ENCODE data around the gene ADRB2. TPM values are rescaled to one million over a fixed set of nuclear protein-coding genes. Genes with fewer than 3 reads are reported as not detected.

ADRB2 gene
- total RNA-seq, 1 donor from 2014 or later, result 0.36 TPM

DNA sequence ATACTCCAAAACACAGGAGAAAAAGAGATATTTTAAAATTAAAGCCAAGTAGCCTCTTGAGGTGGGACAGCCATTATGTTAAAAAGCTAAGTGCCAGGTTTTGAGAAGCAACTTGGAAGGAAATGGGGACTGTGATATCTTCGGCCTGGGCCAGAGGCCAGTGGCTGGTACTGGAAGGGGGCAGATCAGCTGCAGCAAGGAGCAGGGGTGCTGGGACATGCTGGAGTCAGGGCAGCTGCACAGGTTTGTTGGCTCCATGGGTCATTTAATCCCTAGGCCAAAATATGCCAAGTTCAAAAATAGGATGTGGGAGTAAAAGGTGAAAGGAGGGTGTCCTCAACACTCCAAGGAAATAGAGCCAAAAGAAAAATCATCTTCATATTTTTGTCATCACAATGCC is 30.0 kb downstream of the ADRB2 start:
- Mint-ChIP-seq H3K27ac (ENCODE audit: unreplicated experiment) (no peak overlapping the region), H3K36me3 (ENCODE audit: low read depth, unreplicated experiment) (no peaks in the 10 kb centered on the region), H3K9me3 (ENCODE audit: unreplicated experiment) (no peaks in the 10 kb centered on the region), H3K4me3 (ENCODE audit: unreplicated experiment) (no peak overlapping the region), H3K4me1 (ENCODE audit: unreplicated experiment) (peaks cover 12% of the 10 kb centered on the region), H3K27me3 (ENCODE audit: unreplicated experiment) (no peaks in the 10 kb centered on the region)
- DNase-seq (ENCODE audit: low spot score), result no peak
- TF ChIP-seq, protein P1, sequence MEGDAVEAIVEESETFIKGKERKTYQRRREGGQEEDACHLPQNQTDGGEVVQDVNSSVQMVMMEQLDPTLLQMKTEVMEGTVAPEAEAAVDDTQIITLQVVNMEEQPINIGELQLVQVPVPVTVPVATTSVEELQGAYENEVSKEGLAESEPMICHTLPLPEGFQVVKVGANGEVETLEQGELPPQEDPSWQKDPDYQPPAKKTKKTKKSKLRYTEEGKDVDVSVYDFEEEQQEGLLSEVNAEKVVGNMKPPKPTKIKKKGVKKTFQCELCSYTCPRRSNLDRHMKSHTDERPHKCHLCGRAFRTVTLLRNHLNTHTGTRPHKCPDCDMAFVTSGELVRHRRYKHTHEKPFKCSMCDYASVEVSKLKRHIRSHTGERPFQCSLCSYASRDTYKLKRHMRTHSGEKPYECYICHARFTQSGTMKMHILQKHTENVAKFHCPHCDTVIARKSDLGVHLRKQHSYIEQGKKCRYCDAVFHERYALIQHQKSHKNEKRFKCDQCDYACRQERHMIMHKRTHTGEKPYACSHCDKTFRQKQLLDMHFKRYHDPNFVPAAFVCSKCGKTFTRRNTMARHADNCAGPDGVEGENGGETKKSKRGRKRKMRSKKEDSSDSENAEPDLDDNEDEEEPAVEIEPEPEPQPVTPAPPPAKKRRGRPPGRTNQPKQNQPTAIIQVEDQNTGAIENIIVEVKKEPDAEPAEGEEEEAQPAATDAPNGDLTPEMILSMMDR (IDR thresholded peaks at IDR 0.05; ENCODE audit: unreplicated experiment), result no peak

DNA sequence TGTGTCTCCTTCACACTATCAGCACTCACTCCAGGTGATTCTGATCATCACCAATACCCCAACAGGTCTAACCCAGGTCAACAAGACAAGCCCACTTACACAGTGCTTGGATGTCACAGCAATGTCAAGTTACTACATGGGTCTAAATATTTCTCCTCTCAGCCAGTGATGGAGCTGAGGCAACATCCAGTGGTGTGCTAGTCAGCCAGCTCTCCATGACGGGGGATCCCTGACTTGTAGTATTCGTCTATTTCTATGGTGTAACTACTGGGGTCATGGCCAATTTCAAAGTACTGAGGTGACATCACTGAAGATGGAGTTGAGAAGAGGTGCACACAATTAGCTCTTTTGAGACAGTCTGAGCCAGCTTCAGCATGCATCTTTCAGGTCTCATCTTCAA is 31.1 kb downstream of the ADRB2 start:
- Mint-ChIP-seq H3K36me3 (ENCODE audit: low read depth, unreplicated experiment) (no peaks in the 10 kb centered on the region), H3K4me3 (ENCODE audit: unreplicated experiment) (no peak overlapping the region), H3K4me1 (ENCODE audit: unreplicated experiment) (peaks cover 5% of the 10 kb centered on the region), H3K27ac (ENCODE audit: unreplicated experiment) (no peak overlapping the region), H3K9me3 (ENCODE audit: unreplicated experiment) (no peaks in the 10 kb centered on the region), H3K27me3 (ENCODE audit: unreplicated experiment) (no peaks in the 10 kb centered on the region)
- TF ChIP-seq, protein P1 (IDR thresholded peaks at IDR 0.05; ENCODE audit: unreplicated experiment), result no peak
- no peak for DNase-seq (ENCODE audit: low spot score)

DNA sequence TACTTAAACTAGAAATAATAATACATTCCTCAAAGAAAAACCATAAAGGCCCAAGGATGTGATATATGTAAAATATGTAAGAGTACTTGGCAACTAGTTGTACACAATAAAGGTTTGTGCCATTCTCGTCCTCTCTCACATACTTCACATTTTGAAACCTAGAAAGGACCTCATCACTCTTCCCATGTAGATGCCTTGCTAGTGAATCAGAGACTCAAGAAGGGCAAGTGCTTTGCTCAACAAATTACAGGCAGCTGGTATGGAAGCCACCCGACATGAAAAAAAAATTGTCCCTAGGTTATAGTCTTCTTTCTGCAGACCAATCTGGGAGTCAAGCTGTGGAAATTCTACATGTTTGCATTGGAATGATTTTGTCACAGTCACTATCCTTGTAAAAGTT is 31.7 kb downstream of the ADRB2 start:
- Mint-ChIP-seq H3K27me3 (ENCODE audit: unreplicated experiment) (no peaks in the 10 kb centered on the region), H3K9me3 (ENCODE audit: unreplicated experiment) (no peaks in the 10 kb centered on the region), H3K27ac (ENCODE audit: unreplicated experiment) (no peak overlapping the region), H3K36me3 (ENCODE audit: low read depth, unreplicated experiment) (no peaks in the 10 kb centered on the region), H3K4me3 (ENCODE audit: unreplicated experiment) (no peak overlapping the region), H3K4me1 (ENCODE audit: unreplicated experiment) (peaks cover 5% of the 10 kb centered on the region)
- TF ChIP-seq, protein P1 (IDR thresholded peaks at IDR 0.05; ENCODE audit: unreplicated experiment), result no peak
- no peak for DNase-seq (ENCODE audit: low spot score)

DNA sequence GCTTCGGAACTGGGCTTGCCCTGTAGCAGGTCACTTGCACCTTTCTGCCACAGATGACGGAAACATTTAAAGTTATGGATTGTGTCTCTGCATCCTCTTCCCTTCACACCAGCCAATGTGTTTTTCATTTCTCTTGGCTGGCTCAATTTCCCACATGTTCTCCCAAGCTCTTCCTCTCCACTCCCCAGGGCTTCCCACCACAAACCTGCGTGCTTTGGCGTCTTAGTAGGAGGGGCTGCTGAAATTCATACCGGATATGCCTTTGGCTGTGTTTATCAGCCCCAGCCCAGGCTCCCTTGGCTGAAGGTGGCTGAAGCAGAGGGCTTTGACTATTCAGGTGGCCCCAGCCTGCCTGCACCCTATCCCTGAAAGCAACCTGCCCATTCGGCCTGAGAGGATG is 32.1 kb downstream of the ADRB2 start:
- Mint-ChIP-seq H3K4me1 (ENCODE audit: unreplicated experiment) (peaks cover 5% of the 10 kb centered on the region), H3K9me3 (ENCODE audit: unreplicated experiment) (no peaks in the 10 kb centered on the region), H3K27ac (ENCODE audit: unreplicated experiment) (no peak overlapping the region), H3K27me3 (ENCODE audit: unreplicated experiment) (no peaks in the 10 kb centered on the region), H3K36me3 (ENCODE audit: low read depth, unreplicated experiment) (no peaks in the 10 kb centered on the region), H3K4me3 (ENCODE audit: unreplicated experiment) (no peak overlapping the region)
- TF ChIP-seq, protein P1 (IDR thresholded peaks at IDR 0.05; ENCODE audit: unreplicated experiment), result no peak
- no peak for DNase-seq (ENCODE audit: low spot score)

DNA sequence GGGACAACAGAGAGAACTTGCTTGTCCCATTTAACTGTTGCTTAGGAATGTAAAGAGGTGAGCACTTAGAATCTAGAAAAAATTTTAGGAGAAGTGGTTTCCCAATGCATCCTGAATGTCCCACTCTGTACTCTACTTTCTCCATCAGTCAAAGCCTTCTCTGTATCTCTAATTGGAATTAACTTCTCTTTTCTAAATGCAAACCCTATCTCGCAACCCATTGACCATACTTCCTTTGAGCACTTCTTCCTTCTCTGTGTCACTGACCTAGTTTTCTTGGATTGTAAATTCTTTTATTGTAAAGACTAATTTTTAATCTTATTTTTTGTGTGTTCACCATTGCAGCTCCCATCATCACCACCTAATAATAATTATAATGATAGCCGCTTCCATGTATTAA is 33.3 kb downstream of the ADRB2 start:
- Mint-ChIP-seq H3K36me3 (ENCODE audit: low read depth, unreplicated experiment) (no peaks in the 10 kb centered on the region), H3K4me1 (ENCODE audit: unreplicated experiment) (peaks cover 5% of the 10 kb centered on the region), H3K4me3 (ENCODE audit: unreplicated experiment) (no peak overlapping the region), H3K27ac (ENCODE audit: unreplicated experiment) (no peak overlapping the region), H3K9me3 (ENCODE audit: unreplicated experiment) (no peaks in the 10 kb centered on the region), H3K27me3 (ENCODE audit: unreplicated experiment) (no peaks in the 10 kb centered on the region)
- TF ChIP-seq, protein P1 (IDR thresholded peaks at IDR 0.05; ENCODE audit: unreplicated experiment), result no peak
- no peak for DNase-seq (ENCODE audit: low spot score)
